Embryonic facial prominence (tissue), 1 donor: Measurements from ENCODE around the gene ZMIZ1.

Experiments
- DNase-seq: peaks from one replicate; pipeline ENCODE4 v3.0.0-alpha.2; 2016; ENCODE audit errors: extremely low spot score

Gene ZMIZ1

DNA sequence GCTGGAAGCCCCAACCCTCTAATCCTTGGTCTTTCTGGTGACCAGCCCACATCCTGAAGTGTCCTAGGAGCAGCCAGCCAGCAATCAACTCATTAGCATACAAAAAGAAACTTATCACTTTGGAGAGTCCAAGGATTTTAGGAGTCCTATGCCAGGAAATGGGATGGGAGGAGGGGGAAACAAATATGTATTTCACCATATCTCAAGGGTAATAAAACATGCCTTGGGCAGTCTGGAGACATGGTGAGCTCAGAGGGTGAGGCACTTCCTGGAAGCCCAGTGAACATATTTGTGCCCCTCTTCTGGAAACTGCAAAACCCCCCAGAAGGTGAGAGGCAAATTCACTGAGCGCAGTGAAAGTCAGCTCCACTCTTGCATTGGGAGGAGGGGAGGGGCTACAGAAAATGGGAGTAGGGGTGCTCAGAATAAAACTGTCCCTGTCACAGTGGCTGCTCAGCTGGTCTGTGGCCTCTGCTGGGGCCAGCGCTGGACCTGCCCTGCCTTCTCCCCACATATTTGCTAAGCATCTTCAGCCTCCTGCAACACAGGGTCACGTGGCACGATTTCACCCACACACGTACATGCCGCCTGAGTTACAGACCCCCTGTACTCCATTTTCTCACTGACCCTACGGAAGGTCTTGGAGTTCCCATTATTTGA, 17.7 kb upstream of the ZMIZ1 start:
- DNase-seq: no peak

GRCh38 chr10:79051766-79052165, 17.0 kb upstream of the ZMIZ1 start:
- DNase-seq: no peak

- no peak for DNase-seq
Measured at GRCh38 chr10:79052291-79053080, 16.3 kb upstream of the ZMIZ1 start.

DNA sequence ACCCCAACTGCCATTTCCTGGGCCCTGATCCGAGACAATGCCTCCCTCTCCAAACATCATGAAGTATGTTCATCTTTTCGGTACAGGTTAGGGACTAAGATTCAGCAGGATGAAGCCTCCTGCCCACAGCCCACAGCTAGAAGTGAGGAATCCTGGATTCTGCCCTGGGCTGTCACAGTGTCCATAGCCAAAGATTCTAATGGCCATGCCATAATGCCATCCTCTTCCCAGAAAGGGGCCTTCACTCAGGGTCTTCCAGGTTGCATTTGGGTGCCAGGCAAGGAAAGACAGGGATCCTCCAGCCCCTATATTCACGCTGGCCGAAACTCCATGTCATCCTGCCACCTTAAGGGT, 15.7 kb upstream of the ZMIZ1 start:
- DNase-seq: no peak

DNA sequence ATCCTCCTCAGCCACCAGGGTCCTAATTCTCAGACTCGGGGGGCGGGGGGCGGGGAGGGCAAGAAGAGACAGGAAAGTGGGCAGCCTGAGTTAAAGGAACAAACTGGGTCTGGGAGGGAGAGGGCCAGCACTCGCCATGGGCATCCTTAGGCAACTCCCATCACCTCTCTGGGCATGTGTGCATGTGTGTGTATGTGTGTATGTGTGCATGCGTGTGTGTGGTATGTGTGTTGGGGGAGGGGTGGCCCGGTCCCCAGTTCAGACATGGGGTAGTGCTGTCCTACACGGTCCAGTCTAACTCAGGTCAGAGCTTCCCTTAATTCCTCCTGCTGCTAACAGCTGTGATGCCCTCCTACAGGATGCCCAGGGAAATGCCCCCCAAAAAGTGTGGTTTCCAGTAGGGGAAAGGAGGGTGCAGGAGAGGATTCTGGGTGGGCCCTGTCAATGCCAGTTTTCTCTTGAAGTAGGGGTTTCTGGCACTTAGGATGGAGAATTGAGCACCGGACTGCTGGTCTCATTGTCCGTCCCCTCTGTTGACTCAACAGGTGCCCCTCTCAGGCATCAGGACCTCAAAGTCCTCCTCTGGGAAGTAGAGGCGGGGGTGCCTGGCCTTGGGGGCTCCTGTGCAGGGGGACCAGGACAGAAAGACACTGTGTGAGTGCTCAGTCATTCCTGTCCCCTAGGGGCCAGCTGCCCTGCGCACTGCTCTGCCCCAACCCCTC, 15.1 kb upstream of the ZMIZ1 start:
- no peak for DNase-seq

DNA sequence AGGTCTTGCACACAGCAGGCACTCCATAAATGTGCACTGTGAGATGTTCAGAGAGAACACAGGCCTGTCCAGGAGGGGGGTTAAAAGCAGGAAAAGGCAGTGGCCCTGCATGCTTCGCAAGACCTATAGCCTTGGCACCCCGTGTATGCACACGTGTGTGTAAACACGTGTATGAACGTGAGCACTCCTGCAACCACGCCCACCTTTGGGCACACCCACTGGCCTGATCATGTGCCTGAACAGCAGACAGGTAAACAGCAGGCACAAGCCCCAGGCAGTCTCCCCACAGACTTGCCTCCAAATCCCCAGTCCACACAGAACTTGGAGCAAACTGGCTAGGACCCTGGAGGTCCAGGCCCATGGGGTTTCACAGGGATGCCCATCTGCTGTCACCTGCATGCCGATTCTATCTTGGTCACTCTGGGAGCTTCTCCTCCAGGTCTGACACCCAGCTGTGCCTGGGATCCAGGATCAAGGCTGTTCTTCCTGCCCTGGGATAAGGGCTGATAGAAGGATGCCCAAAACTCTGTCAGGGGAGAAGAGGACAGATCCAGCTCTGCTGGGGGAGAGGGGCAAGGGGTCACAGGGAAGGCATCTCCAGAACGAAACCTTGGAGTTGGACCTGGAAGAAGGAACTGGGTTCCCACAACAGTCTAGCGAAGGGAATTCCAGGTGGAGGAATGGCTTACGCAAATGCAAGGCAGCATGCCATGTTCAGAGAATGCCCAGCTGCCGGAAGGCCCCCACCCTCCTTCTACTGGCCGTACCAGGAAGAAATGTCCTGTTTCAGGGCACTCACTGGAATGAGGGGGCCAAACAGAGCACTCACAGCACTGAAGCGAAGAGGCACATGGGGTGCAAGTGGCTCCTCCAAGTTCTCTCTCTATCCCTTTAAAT, 14.3 kb upstream of the ZMIZ1 start:
- DNase-seq: no peak

GRCh38 chr10:79055100-79055782, 13.5 kb upstream of the ZMIZ1 start:
- no peak for DNase-seq

DNA sequence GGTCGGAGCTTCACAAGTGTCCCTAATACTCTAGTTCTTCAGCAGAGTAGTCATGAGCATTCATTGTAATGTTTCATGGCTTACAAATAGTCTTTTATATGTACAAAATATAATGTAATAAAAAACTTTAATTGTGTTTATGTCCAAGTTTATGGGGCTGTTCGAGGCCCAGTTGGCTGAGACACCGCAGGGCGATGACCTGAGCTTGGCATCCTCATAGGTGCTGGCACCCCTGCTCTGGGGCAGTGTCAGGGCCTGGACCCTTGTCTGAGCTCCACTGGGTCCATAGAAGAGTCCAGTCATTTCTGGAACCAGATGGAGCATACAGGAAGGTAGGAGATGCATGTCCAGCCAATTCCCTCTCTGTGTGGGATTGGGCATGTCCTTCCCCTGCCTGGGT, 12.9 kb upstream of the ZMIZ1 start:
- no peak for DNase-seq

DNA sequence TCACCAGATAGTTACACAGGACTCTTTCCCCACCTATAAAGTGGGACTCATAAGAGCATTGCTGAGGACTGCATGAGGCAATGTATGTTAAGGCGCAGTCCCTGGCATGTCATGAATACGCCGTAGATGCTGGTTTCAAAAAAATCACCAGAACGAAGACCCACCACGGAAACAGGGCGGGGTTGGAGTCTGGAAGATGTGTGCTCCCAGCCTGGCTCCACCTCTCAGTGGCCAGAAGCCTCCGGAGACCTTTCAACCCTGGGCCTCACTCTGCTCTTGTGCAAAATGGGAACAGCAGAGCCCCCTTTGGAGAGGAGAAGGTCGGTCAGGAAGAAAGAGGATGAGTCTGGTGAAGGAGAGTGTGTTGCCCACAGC, 12.4 kb upstream of the ZMIZ1 start:
- DNase-seq: no peak

- DNase-seq: no peak
Measured at GRCh38 chr10:79056736-79057391, 11.9 kb upstream of the ZMIZ1 start.

DNA sequence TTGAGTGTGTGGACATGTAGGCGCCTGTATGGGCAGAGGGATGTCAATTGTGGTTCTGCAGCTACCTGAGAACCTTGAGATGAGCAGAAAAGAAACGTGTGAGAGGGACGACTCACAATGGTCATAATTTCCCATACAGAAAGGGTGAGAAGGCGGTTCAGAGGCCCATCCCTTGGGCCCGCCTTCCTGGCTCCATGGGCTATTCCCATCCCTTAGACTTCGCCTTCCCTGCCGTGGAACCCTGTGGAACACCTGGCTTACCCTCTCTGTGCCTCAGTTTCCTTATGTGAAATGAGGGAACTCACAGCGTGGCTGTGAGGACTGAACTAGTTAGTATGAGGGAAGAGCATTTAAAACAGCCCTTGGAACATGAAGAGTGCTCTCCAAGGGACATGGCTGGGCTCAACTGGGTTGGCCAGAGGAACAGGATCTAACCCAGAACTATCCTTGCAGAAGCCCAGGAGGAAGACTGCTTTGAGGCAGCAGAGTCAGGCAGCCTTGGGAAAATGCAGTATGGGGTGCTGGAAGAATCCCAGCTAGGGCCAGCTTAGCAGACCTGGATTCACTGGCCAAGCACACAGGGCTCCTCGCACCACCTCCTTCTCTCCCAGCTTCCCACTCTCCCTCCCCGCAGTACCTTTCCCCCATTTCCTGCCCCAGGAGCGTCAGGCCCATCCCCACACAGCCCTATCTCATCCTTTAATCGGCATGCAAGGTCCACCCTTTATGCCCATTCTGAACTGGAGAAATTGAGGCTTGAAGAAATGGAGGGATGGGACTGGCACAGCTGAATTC, 11.1 kb upstream of the ZMIZ1 start:
- DNase-seq: no peak

GRCh38 chr10:79058899-79059841, 9.6 kb upstream of the ZMIZ1 start:
- DNase-seq: no peak

- no peak for DNase-seq
Measured at GRCh38 chr10:79059859-79060379, 8.8 kb upstream of the ZMIZ1 start.

DNA sequence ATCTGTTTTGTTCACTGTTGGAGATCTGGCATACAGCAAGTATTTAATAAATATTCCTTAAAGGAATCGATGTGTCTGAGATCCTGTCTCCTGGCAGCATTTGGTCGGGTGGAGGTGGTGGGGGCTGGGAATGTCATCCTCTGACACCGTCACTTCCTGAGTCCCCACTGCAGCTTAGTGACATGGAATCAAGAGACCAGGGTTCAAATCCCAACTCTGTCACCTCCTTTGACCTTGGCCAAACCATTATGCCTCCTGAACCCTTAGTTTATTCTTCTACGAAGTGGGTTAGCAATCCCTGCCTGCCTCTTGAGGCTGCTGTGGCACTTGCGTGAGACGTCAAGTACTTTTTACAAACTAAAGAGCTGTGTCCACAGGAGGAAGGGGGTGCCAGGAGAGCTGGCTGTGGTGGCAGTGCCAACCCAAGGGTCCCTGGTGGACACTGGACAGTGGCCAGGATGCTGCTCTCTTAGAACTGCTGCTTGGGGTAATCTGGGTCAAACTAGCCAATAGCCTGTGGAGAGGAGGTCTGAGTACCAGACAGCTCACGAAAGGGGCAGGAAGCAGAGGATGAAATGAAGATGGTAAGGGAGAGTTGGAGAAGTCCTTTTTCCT, 8.0 kb upstream of the ZMIZ1 start:
- DNase-seq: no peak

DNA sequence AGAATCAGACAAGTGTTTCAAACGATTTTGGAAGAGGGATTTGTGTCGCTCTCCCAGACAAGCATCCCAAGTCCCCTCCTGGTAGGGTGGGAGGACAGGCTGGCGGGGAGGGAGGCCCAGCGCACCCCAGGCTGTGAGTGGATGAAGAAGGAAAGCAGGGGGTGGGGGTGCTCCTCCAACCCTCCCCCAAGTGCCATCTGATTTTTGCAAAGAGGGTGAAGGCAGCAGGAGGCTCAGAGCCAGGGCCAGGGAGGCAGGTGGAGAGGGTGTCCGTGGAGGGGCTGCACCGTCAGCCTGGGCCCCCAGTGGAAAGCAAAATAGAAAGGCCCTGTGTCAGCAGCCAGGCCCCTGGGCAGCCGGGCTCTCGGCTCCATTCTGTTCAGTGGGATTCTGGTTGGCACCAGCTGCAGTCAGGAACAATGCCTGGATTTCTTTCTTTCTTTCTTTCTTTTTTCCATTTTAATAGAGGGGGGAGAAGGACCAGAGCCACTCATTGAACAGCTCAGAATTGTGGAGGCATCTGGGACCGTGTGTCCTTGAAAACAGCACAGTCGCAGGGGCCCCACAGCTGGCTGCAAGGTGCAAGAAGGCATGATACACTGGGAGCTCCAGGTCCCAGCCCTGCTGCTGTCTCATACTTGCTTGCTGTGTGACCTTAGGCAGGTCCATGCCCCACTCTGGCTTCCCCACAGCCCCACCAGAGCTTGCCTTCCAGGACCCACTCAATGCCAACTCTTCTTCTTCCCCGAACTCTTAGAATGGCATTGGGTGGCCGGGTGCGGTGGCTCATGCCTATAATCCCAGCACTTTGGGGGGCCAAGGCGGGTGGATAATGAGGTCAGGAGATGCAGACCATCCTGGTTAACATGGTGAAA, 7.1 kb upstream of the ZMIZ1 start:
- DNase-seq: no peak

DNA sequence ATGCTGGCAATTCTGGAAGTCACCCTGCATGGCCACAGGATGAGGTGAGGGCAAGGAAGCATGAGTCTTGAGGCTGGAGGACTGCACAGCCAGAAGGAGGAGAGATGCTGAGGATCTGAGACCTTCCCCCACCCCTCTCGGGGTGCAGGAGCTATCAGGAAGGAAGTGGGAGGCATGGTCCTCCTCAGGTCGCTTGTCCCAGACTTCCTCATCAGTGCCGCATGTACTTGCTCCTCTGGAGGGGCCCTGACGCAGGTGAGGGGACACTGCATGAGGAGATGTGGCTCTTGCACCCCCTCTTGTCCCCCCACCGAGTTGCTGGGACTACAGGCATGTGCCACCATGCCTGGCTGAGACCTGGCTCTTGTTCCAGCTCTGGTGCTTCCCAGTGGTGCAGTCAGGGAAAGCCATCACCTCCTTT, 5.7 kb upstream of the ZMIZ1 start:
- no peak for DNase-seq
